HCT116 (cell line): Measurements from ENCODE around the gene ZNF784. TPM values are rescaled to one million over a fixed set of nuclear protein-coding genes. Genes with fewer than 3 reads are reported as not detected.

Experiments used
- ATAC-seq: fragments of 200-7000 bp; cut with Tn5 transposase; 2 replicates; pipeline ENCODE4 v1.9.1; 2020; ENCODE audit warnings: mild to moderate bottlenecking, moderate library complexity
- BruUV-seq: library from RNA; stranded (reverse); fragments of 400-500 nt; replicated peaks from 2 replicates; lab custom pipeline; 2021; lab: Mats Ljungman, UMichigan
- CTCF ChIA-PET: fragments of 300-600 bp; sonication (Branson Sonifier 250); formaldehyde crosslinking; loops from one replicate; lab custom pipeline; 2021; ENCODE audit warnings: antibody characterized with exemption; lab: Charles Lee
- POLR2A ChIA-PET: fragments of 300-600, 350-600 bp; sonication (Branson Sonifier 250); formaldehyde crosslinking; loops from one replicate; lab custom pipeline; 2021; ENCODE audit warnings: antibody characterized with exemption; lab: Charles Lee
- RAD21 ChIA-PET, 2 experiments: fragments of 300-600 bp; sonication (Branson Sonifier 250); formaldehyde crosslinking; loops; one replicate each; lab custom pipeline; 2023; ENCODE audit warnings: low total read pairs in 2 of 2; ENCODE audit not compliant: uncharacterized antibody in 2 of 2, unreplicated experiment in 2 of 2, low non-redundant PET in 1 of 2; lab: Charles Lee
- DNase-seq: peaks from one replicate; pipeline ENCODE4 v3.0.0-alpha.2; 2010; ENCODE audit warnings: low read depth, low spot score
- H2AFZ ChIP-seq: fragments of 200-600 bp; shearing (Covaris generic), sonication (generic); 2 replicates; pipeline ENCODE4 v1.6.1; 2017; ENCODE audit warnings: low read depth, mixed run types, mixed read lengths, antibody characterized with exemption, low read length; ENCODE audit not compliant: poor library complexity, severe bottlenecking
- H3K27ac ChIP-seq: 2 replicates; pipeline ENCODE4 v1.5.1; 2012; ENCODE audit warnings: low read depth, low read length
- H3K27me3 ChIP-seq: fragments of 200-600 bp; sonication (generic); 2 replicates; pipeline ENCODE4 v1.6.1; 2016; ENCODE audit warnings: mixed run types, low read length, mixed read lengths; ENCODE audit not compliant: insufficient read depth
- H3K36me3 ChIP-seq, 2 experiments: fragments of 200-500 bp in 1 of 2; fragments of 200-600 bp in 1 of 2; sonication (Bioruptor generic) in 1 of 2; sonication (generic) in 1 of 2; 2 replicates each; pipeline versions ENCODE4 v1.5.1 to v1.6.1; 2014 to 2016; ENCODE audit warnings: low read length in 2 of 2, inconsistent platforms in 1 of 2, mixed read lengths in 1 of 2, mixed run types in 1 of 2; ENCODE audit not compliant: insufficient read depth in 2 of 2, control insufficient read depth in 1 of 2
- H3K4me1 ChIP-seq, 2 experiments: fragments of 200-600 bp in 1 of 2; sonication (generic) in 1 of 2; 2 replicates each; pipeline versions ENCODE4 v1.5.1 to v1.6.1; 2012 to 2017; ENCODE audit warnings: low read length in 2 of 2, inconsistent platforms in 1 of 2, mild to moderate bottlenecking in 1 of 2, mixed read lengths in 1 of 2, mixed run types in 1 of 2, moderate library complexity in 1 of 2; ENCODE audit not compliant: insufficient read depth in 2 of 2, control insufficient read depth in 1 of 2
- H3K4me2 ChIP-seq: fragments of 200-600 bp; sonication (generic); 2 replicates; pipeline ENCODE4 v1.6.1; 2017; ENCODE audit warnings: mixed run types, low read length, mixed read lengths
- H3K4me3 ChIP-seq, 2 experiments: fragments of 200-600 bp in 1 of 2; sonication (generic) in 1 of 2; replicated peaks in 1 of 2; 2 replicates each; pipeline ENCODE4 v1.5.1; 2011 to 2016; ENCODE audit warnings: low read length in 2 of 2, control low read depth in 1 of 2, low read depth in 1 of 2, mild to moderate bottlenecking in 1 of 2, mixed read lengths in 1 of 2, mixed run types in 1 of 2
- H3K79me2 ChIP-seq: fragments of 200-600 bp; sonication (generic); 2 replicates; pipeline ENCODE4 v1.6.1; 2017; ENCODE audit warnings: mild to moderate bottlenecking, mixed run types, low read length, moderate library complexity, mixed read lengths; ENCODE audit not compliant: insufficient read depth
- H3K9ac ChIP-seq: fragments of 200-600 bp; sonication (generic); 2 replicates; pipeline ENCODE4 v1.6.1; 2016; ENCODE audit warnings: low read length, mixed read lengths
- H3K9me2 ChIP-seq: fragments of 200-600 bp; sonication (generic), shearing (Covaris generic); 2 replicates; pipeline ENCODE4 v1.6.1; 2017; ENCODE audit warnings: mixed run types, mild to moderate bottlenecking, moderate library complexity; ENCODE audit not compliant: insufficient read depth
- H3K9me3 ChIP-seq, 2 experiments: fragments of 200-500 bp in 1 of 2; fragments of 200-600 bp in 1 of 2; sonication (Bioruptor generic) in 1 of 2; sonication (generic) in 1 of 2; 2 replicates each; pipeline ENCODE4 v1.6.1; 2014 to 2017; ENCODE audit warnings: low read length in 2 of 2, mixed read lengths in 2 of 2, inconsistent platforms in 1 of 2, low read depth in 1 of 2, mild to moderate bottlenecking in 1 of 2, mixed run types in 1 of 2, moderate library complexity in 1 of 2; ENCODE audit not compliant: control insufficient read depth in 1 of 2, insufficient read depth in 1 of 2
- H4K20me1 ChIP-seq: fragments of 200-600 bp; sonication (generic), shearing (Covaris generic); 2 replicates; pipeline ENCODE4 v1.6.1; 2017; ENCODE audit warnings: mixed run types, mild to moderate bottlenecking, moderate library complexity; ENCODE audit not compliant: insufficient read depth
- ELF1 ChIP-seq: IDR thresholded peaks from 2 replicates; pipeline ENCODE4 v1.6.1; 2012; ENCODE audit warnings: low read depth, borderline replicate concordance
- EZH2 ChIP-seq: fragments of 200-600 bp; sonication (generic); IDR thresholded peaks from 2 replicates; pipeline ENCODE4 v1.6.1; 2017; ENCODE audit warnings: antibody characterized with exemption, mixed run types
- EZH2phosphoT487 ChIP-seq: fragments of 200-600 bp; IDR thresholded peaks from 2 replicates; pipeline ENCODE4 v1.6.1; 2018; ENCODE audit warnings: antibody characterized with exemption, borderline replicate concordance
- FOSL1 ChIP-seq: IDR thresholded peaks from 2 replicates; pipeline ENCODE4 v1.6.1; 2012; ENCODE audit warnings: low read depth
- JUND ChIP-seq: IDR thresholded peaks from 2 replicates; pipeline ENCODE4 v1.6.1; 2012
- POLR2AphosphoS5 ChIP-seq: IDR thresholded peaks from 2 replicates; pipeline ENCODE4 v1.6.1; 2011; ENCODE audit warnings: mild to moderate bottlenecking, low read depth, low read length, moderate library complexity
- RAD21 ChIP-seq: IDR thresholded peaks from 2 replicates; pipeline ENCODE4 v1.6.1; 2012; ENCODE audit warnings: low read depth, mild to moderate bottlenecking
- SIN3A ChIP-seq: IDR thresholded peaks from 2 replicates; pipeline ENCODE4 v1.6.1; 2012; ENCODE audit warnings: low read depth
- SP1 ChIP-seq: IDR thresholded peaks from 2 replicates; pipeline ENCODE4 v1.6.1; 2012; ENCODE audit warnings: low read depth
- SRF ChIP-seq: IDR thresholded peaks from 2 replicates; pipeline ENCODE4 v1.6.1; 2012; ENCODE audit warnings: low read depth
- TCF7L2 ChIP-seq: IDR thresholded peaks from 2 replicates; pipeline ENCODE4 v1.7.0; 2011; ENCODE audit warnings: borderline replicate concordance, inconsistent platforms; ENCODE audit not compliant: insufficient read depth, insufficient read length; ENCODE audit errors: extremely low read depth
- YY1 ChIP-seq: IDR thresholded peaks from 2 replicates; pipeline ENCODE4 v1.6.1; 2011; ENCODE audit warnings: low read length, low read depth, moderate library complexity, mild to moderate bottlenecking; ENCODE audit not compliant: insufficient replicate concordance; ENCODE audit errors: extremely low read depth
- ZFX ChIP-seq: fragments of 450-650 bp; IDR thresholded peaks from 2 replicates; pipeline ENCODE4 v1.6.1; 2017
- ZNF274 ChIP-seq: fragments of 200-500 bp; sonication (Bioruptor generic); IDR thresholded peaks from 2 replicates; pipeline ENCODE4 v1.6.1; 2014; ENCODE audit warnings: mild to moderate bottlenecking, low read depth, low read length, inconsistent platforms
- intact Hi-C: fragments of 100-400 bp; cut with micrococcal nuclease; formaldehyde crosslinking; loops from 2 replicates; pipeline ENCODE4 v1.10.0; 2022
- total RNA-seq: library from RNA; stranded (reverse); gene quantifications from one replicate; pipeline ENCODE4 v1.2.1, GENCODE V29; 2021; ENCODE audit not compliant: unreplicated experiment
- TF ChIP-seq, protein P1 (sequence below): IDR thresholded peaks from 2 replicates; pipeline ENCODE4 v1.6.1; 2012
- TF ChIP-seq, protein P2 (sequence below), 3 experiments: fragments of 200-600 bp in 1 of 3; sonication (generic) in 1 of 3; IDR thresholded peaks in 2 of 3; conservative IDR thresholded peaks in 1 of 3; 2 replicates each; pipeline ENCODE4 v1.5.1; 2012 to 2017; ENCODE audit warnings: low read depth in 2 of 3, low read length in 2 of 3, antibody characterized with exemption in 1 of 3, borderline replicate concordance in 1 of 3, control low read depth in 1 of 3, mild to moderate bottlenecking in 1 of 3, mixed read lengths in 1 of 3, mixed run types in 1 of 3, moderate library complexity in 1 of 3; ENCODE audit not compliant: insufficient read depth in 1 of 3
- TF ChIP-seq, protein P3 (sequence below): IDR thresholded peaks from 2 replicates; pipeline ENCODE4 v1.6.1; 2012; ENCODE audit warnings: low read depth
- TF ChIP-seq, protein P4 (sequence below): IDR thresholded peaks from 2 replicates; pipeline ENCODE4 v1.6.1; 2011; ENCODE audit warnings: mild to moderate bottlenecking, low read length, moderate library complexity; ENCODE audit not compliant: insufficient replicate concordance; ENCODE audit errors: extremely low read depth

The ZNF784 gene
- total RNA-seq, 1 experiment from 2014 or later, result 5.3 TPM

DNA sequence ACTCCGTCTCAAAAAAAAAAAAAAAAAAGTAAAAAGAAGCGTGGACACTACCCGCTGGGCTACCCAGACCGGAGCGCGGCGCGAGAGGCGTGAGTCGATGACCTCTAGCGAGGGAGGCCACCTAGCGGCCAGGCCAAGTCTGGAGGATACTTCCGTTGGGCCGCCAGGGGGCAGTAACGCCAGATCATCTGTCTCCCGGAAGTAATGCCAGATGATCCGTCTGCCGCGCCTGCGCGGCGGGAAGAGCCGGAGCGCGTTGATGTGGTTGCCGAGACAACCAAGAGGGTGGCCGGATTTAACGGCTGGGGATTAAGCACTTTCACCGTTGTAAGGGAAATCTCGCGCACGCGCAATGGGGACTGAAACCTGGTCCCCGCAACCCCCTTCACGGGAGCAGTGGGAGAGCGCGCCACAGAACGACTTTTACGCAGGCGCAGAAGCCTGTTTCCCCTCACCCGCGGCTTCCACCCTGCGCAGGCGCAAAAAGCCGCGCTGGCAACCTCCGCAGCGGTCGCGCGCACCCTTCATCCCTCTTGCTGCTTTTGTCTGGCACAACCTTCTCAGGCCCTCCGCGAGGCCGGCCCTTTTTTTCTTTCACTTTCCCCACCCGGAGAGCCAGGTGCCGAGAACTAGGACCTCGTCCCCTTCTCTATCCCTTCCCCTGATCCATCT lies 29.4 kb upstream of the ZNF784 start:
- no TSS peak for BruUV-seq
- intact Hi-C loops, result loop anchor here (1.0 kb wide), 1 partner anchor 21 kb away; no protein-coding TSS in a partner anchor
- peaks cover 18 to 29% of the 10 kb centered on the region in 2 experiments; a peak in 3 of 4 replicates for H3K4me1 ChIP-seq
- DNase-seq (peak; percentile 96), ATAC-seq (peak; percentile 51)
- RAD21 ChIA-PET, result interaction anchor here (0.7 kb wide), 2 partner anchors 21 to 188 kb away, joined by 4 to 6 read pairs; no protein-coding TSS in a partner anchor
- H2AFZ ChIP-seq, result no peak overlapping the region
- H3K9ac ChIP-seq, result peak overlapping the region; percentile 99
- CTCF ChIA-PET, result interaction anchor here (0.6 to 1.6 kb wide), 22 partner anchors 9 to 679 kb away, joined by 3 to 24 read pairs (median 4); partner anchors contain the start of genes FIZ1, ZNF581, ZNF628 and ZNF784
- H3K27me3 ChIP-seq, result no peaks in the 10 kb centered on the region
- no peaks in the 10 kb centered on the region; the same call in 1 of the 2 replicates for H4K20me1 ChIP-seq
- POLR2A ChIA-PET, result interaction anchor here (0.7 to 2.4 kb wide), 14 partner anchors 8 to 1786 kb away, joined by 3 to 15 read pairs (median 4); partner anchors contain the start of genes FIZ1, MYADM, PPP1R12C and TMEM238
- no peaks in the 10 kb centered on the region for H3K9me3 ChIP-seq
- peak overlapping the region; percentile 67 to 87 for H3K4me3 ChIP-seq
- no peaks in the 10 kb centered on the region for H3K9me2 ChIP-seq
- peaks cover 36% of the 10 kb centered on the region for H3K79me2 ChIP-seq
- H3K36me3 ChIP-seq, result peaks cover 0 to 8% of the 10 kb centered on the region in 2 experiments; a peak in 1 of 4 replicates
- H3K4me2 ChIP-seq, result peak overlapping the region; percentile 79
- H3K27ac ChIP-seq, result peak overlapping the region; percentile 85
- TF ChIP-seq ZNF274 (no peak), RAD21 (no peak), POLR2AphosphoS5 (peak; percentile 75), ZFX (no peak), EZH2 (no peak), SP1 (no peak), SIN3A (no peak; the same call in 1 of the 2 replicates), ELF1 (peak; percentile 96; the same call in 1 of the 2 replicates), SRF (no peak), YY1 (peak; percentile 70), EZH2phosphoT487 (no peak), TCF7L2 (peak; percentile 55), JUND (no peak), FOSL1 (no peak)
- TF ChIP-seq, protein P1, sequence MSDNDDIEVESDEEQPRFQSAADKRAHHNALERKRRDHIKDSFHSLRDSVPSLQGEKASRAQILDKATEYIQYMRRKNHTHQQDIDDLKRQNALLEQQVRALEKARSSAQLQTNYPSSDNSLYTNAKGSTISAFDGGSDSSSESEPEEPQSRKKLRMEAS, result peak; percentile 55; the same call in 1 of the 2 replicates
- TF ChIP-seq, protein P2, sequence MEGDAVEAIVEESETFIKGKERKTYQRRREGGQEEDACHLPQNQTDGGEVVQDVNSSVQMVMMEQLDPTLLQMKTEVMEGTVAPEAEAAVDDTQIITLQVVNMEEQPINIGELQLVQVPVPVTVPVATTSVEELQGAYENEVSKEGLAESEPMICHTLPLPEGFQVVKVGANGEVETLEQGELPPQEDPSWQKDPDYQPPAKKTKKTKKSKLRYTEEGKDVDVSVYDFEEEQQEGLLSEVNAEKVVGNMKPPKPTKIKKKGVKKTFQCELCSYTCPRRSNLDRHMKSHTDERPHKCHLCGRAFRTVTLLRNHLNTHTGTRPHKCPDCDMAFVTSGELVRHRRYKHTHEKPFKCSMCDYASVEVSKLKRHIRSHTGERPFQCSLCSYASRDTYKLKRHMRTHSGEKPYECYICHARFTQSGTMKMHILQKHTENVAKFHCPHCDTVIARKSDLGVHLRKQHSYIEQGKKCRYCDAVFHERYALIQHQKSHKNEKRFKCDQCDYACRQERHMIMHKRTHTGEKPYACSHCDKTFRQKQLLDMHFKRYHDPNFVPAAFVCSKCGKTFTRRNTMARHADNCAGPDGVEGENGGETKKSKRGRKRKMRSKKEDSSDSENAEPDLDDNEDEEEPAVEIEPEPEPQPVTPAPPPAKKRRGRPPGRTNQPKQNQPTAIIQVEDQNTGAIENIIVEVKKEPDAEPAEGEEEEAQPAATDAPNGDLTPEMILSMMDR (IDR thresholded peaks at IDR 0.05 in 2 of 3, conservative IDR thresholded peaks at IDR 0.05 in 1 of 3; ENCODE audit: borderline replicate concordance in 1 of 3, insufficient read depth in 1 of 3, low read depth in 2 of 3, low read length in 2 of 3), result peak; percentile 97 to 100 (median 100)
- TF ChIP-seq, protein P3, sequence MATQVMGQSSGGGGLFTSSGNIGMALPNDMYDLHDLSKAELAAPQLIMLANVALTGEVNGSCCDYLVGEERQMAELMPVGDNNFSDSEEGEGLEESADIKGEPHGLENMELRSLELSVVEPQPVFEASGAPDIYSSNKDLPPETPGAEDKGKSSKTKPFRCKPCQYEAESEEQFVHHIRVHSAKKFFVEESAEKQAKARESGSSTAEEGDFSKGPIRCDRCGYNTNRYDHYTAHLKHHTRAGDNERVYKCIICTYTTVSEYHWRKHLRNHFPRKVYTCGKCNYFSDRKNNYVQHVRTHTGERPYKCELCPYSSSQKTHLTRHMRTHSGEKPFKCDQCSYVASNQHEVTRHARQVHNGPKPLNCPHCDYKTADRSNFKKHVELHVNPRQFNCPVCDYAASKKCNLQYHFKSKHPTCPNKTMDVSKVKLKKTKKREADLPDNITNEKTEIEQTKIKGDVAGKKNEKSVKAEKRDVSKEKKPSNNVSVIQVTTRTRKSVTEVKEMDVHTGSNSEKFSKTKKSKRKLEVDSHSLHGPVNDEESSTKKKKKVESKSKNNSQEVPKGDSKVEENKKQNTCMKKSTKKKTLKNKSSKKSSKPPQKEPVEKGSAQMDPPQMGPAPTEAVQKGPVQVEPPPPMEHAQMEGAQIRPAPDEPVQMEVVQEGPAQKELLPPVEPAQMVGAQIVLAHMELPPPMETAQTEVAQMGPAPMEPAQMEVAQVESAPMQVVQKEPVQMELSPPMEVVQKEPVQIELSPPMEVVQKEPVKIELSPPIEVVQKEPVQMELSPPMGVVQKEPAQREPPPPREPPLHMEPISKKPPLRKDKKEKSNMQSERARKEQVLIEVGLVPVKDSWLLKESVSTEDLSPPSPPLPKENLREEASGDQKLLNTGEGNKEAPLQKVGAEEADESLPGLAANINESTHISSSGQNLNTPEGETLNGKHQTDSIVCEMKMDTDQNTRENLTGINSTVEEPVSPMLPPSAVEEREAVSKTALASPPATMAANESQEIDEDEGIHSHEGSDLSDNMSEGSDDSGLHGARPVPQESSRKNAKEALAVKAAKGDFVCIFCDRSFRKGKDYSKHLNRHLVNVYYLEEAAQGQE, result no peak
- TF ChIP-seq, protein P4, sequence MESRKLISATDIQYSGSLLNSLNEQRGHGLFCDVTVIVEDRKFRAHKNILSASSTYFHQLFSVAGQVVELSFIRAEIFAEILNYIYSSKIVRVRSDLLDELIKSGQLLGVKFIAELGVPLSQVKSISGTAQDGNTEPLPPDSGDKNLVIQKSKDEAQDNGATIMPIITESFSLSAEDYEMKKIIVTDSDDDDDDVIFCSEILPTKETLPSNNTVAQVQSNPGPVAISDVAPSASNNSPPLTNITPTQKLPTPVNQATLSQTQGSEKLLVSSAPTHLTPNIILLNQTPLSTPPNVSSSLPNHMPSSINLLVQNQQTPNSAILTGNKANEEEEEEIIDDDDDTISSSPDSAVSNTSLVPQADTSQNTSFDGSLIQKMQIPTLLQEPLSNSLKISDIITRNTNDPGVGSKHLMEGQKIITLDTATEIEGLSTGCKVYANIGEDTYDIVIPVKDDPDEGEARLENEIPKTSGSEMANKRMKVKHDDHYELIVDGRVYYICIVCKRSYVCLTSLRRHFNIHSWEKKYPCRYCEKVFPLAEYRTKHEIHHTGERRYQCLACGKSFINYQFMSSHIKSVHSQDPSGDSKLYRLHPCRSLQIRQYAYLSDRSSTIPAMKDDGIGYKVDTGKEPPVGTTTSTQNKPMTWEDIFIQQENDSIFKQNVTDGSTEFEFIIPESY, result peak; percentile 8
